Spleen (tissue), 11 donors: ENCODE measurements around the gene ERBB3. TPM values are rescaled to one million over a fixed set of nuclear protein-coding genes. Genes with fewer than 3 reads are reported as not detected.

ENCODE experiments used
- DNase-seq: peaks from one replicate; pipeline ENCODE4 v3.0.0-alpha.2; 2020
- H3K27ac ChIP-seq, 8 donors: fragments of 200-600 bp; sonication (generic) in 7 of 8; 1 replicate in 4 of 8; 2 replicates in 4 of 8; pipeline versions ENCODE4 v1.5.0 to v1.8.0; 2016 to 2021; ENCODE audit warnings: inconsistent platforms in 4 of 8, mild to moderate bottlenecking in 4 of 8, moderate library complexity in 1 of 8
- H3K27me3 ChIP-seq, 7 donors: fragments of 200-600 bp; sonication (generic) in 6 of 7; replicated peaks in 1 of 7; 1 replicate in 4 of 7; 2 replicates in 3 of 7; pipeline versions ENCODE4 v1.5.0 to v1.8.0; 2016 to 2021; ENCODE audit warnings: inconsistent platforms in 3 of 7, mild to moderate bottlenecking in 1 of 7
- H3K36me3 ChIP-seq, 6 donors: fragments of 200-600 bp; sonication (generic) in 5 of 6; 1 replicate in 4 of 6; 2 replicates in 2 of 6; pipeline versions ENCODE4 v1.5.0 to v1.8.0; 2016 to 2021; ENCODE audit warnings: inconsistent platforms in 2 of 6
- H3K4me1 ChIP-seq, 6 donors: fragments of 200-600 bp; sonication (generic) in 5 of 6; 1 replicate in 3 of 6; 2 replicates in 3 of 6; pipeline versions ENCODE4 v1.5.0 to v1.8.0; 2016 to 2021; ENCODE audit warnings: inconsistent platforms in 3 of 6
- H3K4me3 ChIP-seq, 8 donors: fragments of 200-600 bp; sonication (generic) in 7 of 8; 1 replicate in 4 of 8; 2 replicates in 4 of 8; pipeline versions ENCODE4 v1.5.0 to v1.8.0; 2016 to 2021; ENCODE audit warnings: inconsistent platforms in 4 of 8, mild to moderate bottlenecking in 4 of 8, moderate library complexity in 2 of 8
- H3K9me3 ChIP-seq, 8 donors: fragments of 200-600 bp; sonication (generic) in 7 of 8; 1 replicate in 4 of 8; 2 replicates in 4 of 8; pipeline versions ENCODE4 v1.5.0 to v1.8.0; 2016 to 2021; ENCODE audit warnings: inconsistent platforms in 4 of 8
- CTCF ChIP-seq, 11 experiments: fragments of 200-600 bp in 7 of 11; fragments of 450-650 bp in 4 of 11; sonication (generic) in 4 of 11; IDR thresholded peaks in 8 of 11; conservative IDR thresholded peaks in 3 of 11; 1 replicate in 7 of 11; 2 replicates in 4 of 11; pipeline versions ENCODE4 v1.4.0 to v1.8.0; 2016 to 2021; ENCODE audit warnings: antibody characterized with exemption in 11 of 11, inconsistent platforms in 4 of 11, mild to moderate bottlenecking in 1 of 11
- POLR2A ChIP-seq, 3 donors: fragments of 450-650 bp; IDR thresholded peaks; one replicate each; pipeline ENCODE4 v1.5.1; 2017; ENCODE audit warnings: antibody characterized with exemption in 3 of 3, mild to moderate bottlenecking in 1 of 3
- POLR2AphosphoS5 ChIP-seq, 3 donors: sonication (generic); formaldehyde crosslinking; IDR thresholded peaks; one replicate each; pipeline ENCODE4 v1.5.1; 2017; ENCODE audit warnings: antibody characterized with exemption in 3 of 3
- WGBS, 5 donors: extraction: QIAGEN DNeasy Blood & Tissue Kit in 3 of 5; methylation state at CpG; one replicate each; pipeline versions ENCODE4 v1.1.5 to v1.1.7; 2013 to 2018; 5-methylcytosine and 5-hydroxymethylcytosine counted together
- intact Hi-C: fragments of 100-400 bp; cut with DNase I; formaldehyde crosslinking; loops from one replicate; pipeline ENCODE4 v1.15.0; 2023; ENCODE audit warnings: low total_unique reads
- polyA plus RNA-seq, 3 donors: library from polyadenylated mRNA; stranded (reverse); fragments of 200-250 nt; gene quantifications; one replicate each; pipeline ENCODE4 v1.2.1, GENCODE V29; 2013
- total RNA-seq, 7 donors: library from RNA; depleted of rRNA in 3 of 7; stranded (reverse); fragments of >200 nt in 3 of 7; fragmentation: NEBNext Ultra II Directional in 4 of 7; extraction: Animal tissue kit (Norgen Biotek cat#: 25700) in 4 of 7; gene quantifications; one replicate each; pipeline versions ENCODE4 v1.1.0 to v1.2.1, GENCODE V29; 2016 to 2021
- donor health status: healthy with polysubstance abuse.
- donor health status: DM: no; HTN: no; CAD: no; lungs with moderate emphysema.
- donor health status: DM: no; HTN: no; CAD: no.
- donor health status: Bipolar disorder and iron deficiency.
- donor health status: healthy.
- donor health status: DM: no; HTN: no; CAD: no.
- donor health status: DM: yes; HTN: yes; CAD: no.

The ERBB3 gene
- total and polyA plus RNA-seq, 10 donors, result 0.17 to 2.0 (median 0.63) TPM; not detected in 3

DNA sequence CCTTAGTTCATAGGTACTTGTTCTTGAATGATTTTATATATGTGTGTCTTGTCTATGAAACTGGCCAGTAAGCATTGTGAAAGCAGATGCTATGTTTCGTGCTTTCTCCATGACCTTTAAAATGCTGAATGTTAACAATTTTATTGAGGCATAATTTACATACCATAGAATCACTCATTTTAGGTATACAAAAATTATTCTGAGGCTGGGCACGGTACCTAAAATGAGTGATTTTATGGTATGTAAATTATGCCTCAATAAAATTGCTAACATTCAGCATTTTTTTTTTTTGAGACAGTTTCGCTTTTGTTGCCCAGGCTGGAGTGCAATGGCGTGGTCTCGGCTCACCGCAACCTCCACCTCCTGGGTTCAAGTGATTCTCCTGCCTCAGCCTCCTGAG, 54.9 kb downstream of the ERBB3 start:
- no peaks in the 10 kb centered on the region for H3K9me3 ChIP-seq
- peaks cover 3 to 98% (median 94%) of the 10 kb centered on the region in 6 donors for H3K36me3 ChIP-seq
- 93 to 96% (median 95%) methylated on average over 6 of the region's 6 CpGs for WGBS, 5 donors
- intact Hi-C loops, result no loop called here
- no peak for DNase-seq
- no peaks in the 10 kb centered on the region for H3K27me3 ChIP-seq
- H3K4me1 ChIP-seq, result peaks cover 6 to 40% (median 12%) of the 10 kb centered on the region in 6 donors
- no peak for TF ChIP-seq POLR2A (IDR thresholded peaks at IDR 0.05)
- TF ChIP-seq CTCF (IDR thresholded peaks at IDR 0.05 in 8 of 11, conservative IDR thresholded peaks at IDR 0.05 in 3 of 11), result no peak
- TF ChIP-seq POLR2AphosphoS5 (IDR thresholded peaks at IDR 0.05), result no peak
- no peak overlapping the region for H3K4me3 ChIP-seq
- no peak overlapping the region for H3K27ac ChIP-seq

DNA sequence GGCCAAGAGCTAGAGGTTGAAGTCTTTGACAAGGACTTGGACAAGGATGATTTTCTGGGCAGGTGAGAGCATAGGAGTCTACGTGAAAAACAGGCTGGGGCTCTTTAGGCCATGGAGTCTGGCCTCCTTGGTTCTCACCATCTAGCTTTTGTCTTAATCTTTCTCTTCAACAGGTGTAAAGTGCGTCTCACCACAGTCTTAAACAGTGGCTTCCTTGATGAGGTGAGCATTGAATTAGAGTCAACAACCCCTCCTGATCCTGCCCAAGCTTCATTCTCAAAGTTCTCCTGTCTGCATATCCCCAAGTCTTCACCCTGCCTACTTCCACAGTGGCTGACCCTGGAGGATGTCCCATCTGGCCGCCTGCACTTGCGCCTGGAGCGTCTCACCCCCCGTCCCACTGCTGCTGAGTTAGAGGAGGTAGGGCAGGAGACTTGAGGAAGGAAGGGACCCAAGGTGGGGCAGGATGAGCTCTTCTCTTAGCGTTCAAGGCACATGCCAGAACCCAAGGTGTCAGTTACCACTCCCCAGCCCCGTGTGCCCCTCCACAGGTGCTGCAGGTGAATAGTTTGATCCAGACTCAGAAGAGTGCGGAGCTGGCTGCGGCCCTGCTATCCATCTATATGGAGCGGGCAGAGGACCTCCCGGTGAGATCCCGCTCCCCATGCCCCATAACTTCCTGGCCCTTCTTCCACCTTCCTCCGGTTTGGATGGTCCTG, 58.0 kb downstream of the ERBB3 start:
- TF ChIP-seq CTCF (IDR thresholded peaks at IDR 0.05 in 8 of 11, conservative IDR thresholded peaks at IDR 0.05 in 3 of 11) (no peak), POLR2AphosphoS5 (IDR thresholded peaks at IDR 0.05) (peak in 1 of 3 donors; percentile 30)
- Histone ChIP-seq H3K36me3 (peaks cover 3 to 100% (median 96%) of the 10 kb centered on the region in 6 donors), H3K4me3 (no peak overlapping the region), H3K4me1 (peaks cover 4 to 28% (median 12%) of the 10 kb centered on the region in 6 donors), H3K27ac (peak overlapping the region in 3 of 8 donors; percentile 7 to 40 (median 13)), H3K9me3 (no peaks in the 10 kb centered on the region), H3K27me3 (no peaks in the 10 kb centered on the region)
- DNase-seq, result no peak
- 89 to 91% (median 91%) methylated on average over 13 to 14 of the region's 14 CpGs for WGBS, 5 donors
- intact Hi-C loops, result no loop called here

- Histone ChIP-seq H3K27me3 (no peaks in the 10 kb centered on the region), H3K9me3 (no peaks in the 10 kb centered on the region), H3K4me1 (peaks cover 14 to 65% (median 39%) of the 10 kb centered on the region in 6 donors), H3K4me3 (peak overlapping the region in 1 of 8 donors; percentile 8), H3K36me3 (peaks cover 0 to 85% (median 78%) of the 10 kb centered on the region in 6 donors), H3K27ac (peak overlapping the region in 7 of 8 donors; percentile 44 to 83 (median 75))
- 73 to 88% (median 87%) methylated on average over 19 of the region's 19 CpGs for WGBS, 5 donors
- no peak for TF ChIP-seq CTCF (IDR thresholded peaks at IDR 0.05 in 8 of 11, conservative IDR thresholded peaks at IDR 0.05 in 3 of 11)
- TF ChIP-seq POLR2AphosphoS5 (IDR thresholded peaks at IDR 0.05), result peak in 1 of 3 donors; percentile 36
- intact Hi-C loops, result no loop called here
- DNase-seq, result no peak
Measured at GRCh38 chr12:56141946-56142784, 62.2 kb downstream of the ERBB3 start.

DNA sequence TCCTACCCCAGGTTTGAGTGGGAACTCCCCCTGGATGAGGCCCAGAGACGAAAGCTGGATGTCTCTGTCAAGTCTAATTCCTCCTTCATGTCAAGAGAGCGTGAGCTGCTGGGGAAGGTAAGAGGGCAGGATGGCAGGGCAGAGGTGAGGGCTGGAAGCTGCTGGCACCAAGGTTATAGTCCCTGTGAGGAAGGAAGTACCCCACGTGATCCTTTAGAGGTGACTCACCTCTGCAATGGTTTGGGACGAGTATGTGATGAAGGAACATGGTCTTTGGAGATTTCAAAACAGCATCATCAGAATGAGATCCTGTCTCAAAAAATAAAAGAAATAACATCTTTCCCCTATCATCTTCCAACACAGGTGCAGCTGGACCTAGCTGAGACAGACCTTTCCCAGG, 63.3 kb downstream of the ERBB3 start:
- H3K36me3 ChIP-seq, result peaks cover 0 to 75% (median 67%) of the 10 kb centered on the region in 6 donors
- peak overlapping the region; percentile 42 to 83 (median 67) for H3K27ac ChIP-seq
- no peak for DNase-seq
- 43 to 66% (median 50%) methylated on average over 4 of the region's 4 CpGs for WGBS, 5 donors
- intact Hi-C loops, result no loop called here
- no peak overlapping the region for H3K4me3 ChIP-seq
- H3K9me3 ChIP-seq, result no peaks in the 10 kb centered on the region
- no peaks in the 10 kb centered on the region for H3K27me3 ChIP-seq
- peak in 1 of 3 donors; percentile 50 for TF ChIP-seq POLR2AphosphoS5 (IDR thresholded peaks at IDR 0.05)
- TF ChIP-seq CTCF (IDR thresholded peaks at IDR 0.05 in 8 of 11, conservative IDR thresholded peaks at IDR 0.05 in 3 of 11), result no peak
- peaks cover 14 to 68% (median 45%) of the 10 kb centered on the region in 6 donors for H3K4me1 ChIP-seq
